ENCODE measurements around the gene AURKA. TPM values are rescaled to one million over a fixed set of nuclear protein-coding genes. Genes with fewer than 3 reads are reported as not detected.

AURKA gene
- polyA plus RNA-seq, 1 donor (not counting 4 experiments of a cell fraction or from before 2014, with no cell fraction given): 36.1 TPM

GRCh38 chr20:56409956-56410355 lies 17.9 kb upstream of the AURKA start:
- FAIRE-seq (no peak), DNase-seq (ENCODE audit: low read depth, low spot score) (no peak)
- Histone ChIP-seq H3K9ac (ENCODE audit: control insufficient read depth, extremely low read depth, insufficient read depth, low read length) (no peak overlapping the region), H3K27me3 (ENCODE audit: control insufficient read depth, extremely low read depth, insufficient read depth, low read length) (no peaks in the 10 kb centered on the region), H3K4me2 (ENCODE audit: control insufficient read depth, extremely low read depth, insufficient read depth, low read depth, low read length) (no peak overlapping the region), H3K4me3 (ENCODE audit: control insufficient read depth in 2 of 3, extremely low read depth in 1 of 3, insufficient read depth in 2 of 3, low read depth in 1 of 3, low read length in 3 of 3) (no peak overlapping the region), H3K36me3 (ENCODE audit: control insufficient read depth in 2 of 2, extremely low read depth in 1 of 2, insufficient read depth in 2 of 2, low read length in 2 of 2) (peaks cover 8 to 13% of the 10 kb centered on the region in 2 experiments), H2AFZ (ENCODE audit: control insufficient read depth, low read length) (no peak overlapping the region), H3K27ac (ENCODE audit: control insufficient read depth, insufficient read depth, low read length) (no peak overlapping the region), H3K79me2 (ENCODE audit: control insufficient read depth, insufficient read depth, low read length) (no peaks in the 10 kb centered on the region), H3K4me1 (ENCODE audit: control insufficient read depth, extremely low read depth, insufficient read depth, low read length) (no peaks in the 10 kb centered on the region), H3K9me3 (ENCODE audit: control insufficient read depth, low read depth, low read length) (no peaks in the 10 kb centered on the region), H3K9me1 (ENCODE audit: control insufficient read depth, extremely low read depth, insufficient read depth, low read length) (no peaks in the 10 kb centered on the region), H4K20me1 (ENCODE audit: control insufficient read depth, extremely low read depth, insufficient read depth, low read length) (no peaks in the 10 kb centered on the region)
- no peak for TF ChIP-seq EZH2 (IDR thresholded peaks at IDR 0.05; ENCODE audit: low read length)
- TF ChIP-seq, protein P1, sequence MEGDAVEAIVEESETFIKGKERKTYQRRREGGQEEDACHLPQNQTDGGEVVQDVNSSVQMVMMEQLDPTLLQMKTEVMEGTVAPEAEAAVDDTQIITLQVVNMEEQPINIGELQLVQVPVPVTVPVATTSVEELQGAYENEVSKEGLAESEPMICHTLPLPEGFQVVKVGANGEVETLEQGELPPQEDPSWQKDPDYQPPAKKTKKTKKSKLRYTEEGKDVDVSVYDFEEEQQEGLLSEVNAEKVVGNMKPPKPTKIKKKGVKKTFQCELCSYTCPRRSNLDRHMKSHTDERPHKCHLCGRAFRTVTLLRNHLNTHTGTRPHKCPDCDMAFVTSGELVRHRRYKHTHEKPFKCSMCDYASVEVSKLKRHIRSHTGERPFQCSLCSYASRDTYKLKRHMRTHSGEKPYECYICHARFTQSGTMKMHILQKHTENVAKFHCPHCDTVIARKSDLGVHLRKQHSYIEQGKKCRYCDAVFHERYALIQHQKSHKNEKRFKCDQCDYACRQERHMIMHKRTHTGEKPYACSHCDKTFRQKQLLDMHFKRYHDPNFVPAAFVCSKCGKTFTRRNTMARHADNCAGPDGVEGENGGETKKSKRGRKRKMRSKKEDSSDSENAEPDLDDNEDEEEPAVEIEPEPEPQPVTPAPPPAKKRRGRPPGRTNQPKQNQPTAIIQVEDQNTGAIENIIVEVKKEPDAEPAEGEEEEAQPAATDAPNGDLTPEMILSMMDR (optimal IDR thresholded peaks at IDR 0.05 in 1 of 3, IDR thresholded peaks at IDR 0.05 in 1 of 3, conservative IDR thresholded peaks at IDR 0.05 in 1 of 3; ENCODE audit: extremely low read depth in 1 of 3, insufficient read depth in 2 of 3, low read length in 3 of 3): no peak
- dilution Hi-C loops (cut with MboI; ENCODE audit: extremely low pct_ligation_motif_present, low sequenced_read_pairs): no loop called here

DNA sequence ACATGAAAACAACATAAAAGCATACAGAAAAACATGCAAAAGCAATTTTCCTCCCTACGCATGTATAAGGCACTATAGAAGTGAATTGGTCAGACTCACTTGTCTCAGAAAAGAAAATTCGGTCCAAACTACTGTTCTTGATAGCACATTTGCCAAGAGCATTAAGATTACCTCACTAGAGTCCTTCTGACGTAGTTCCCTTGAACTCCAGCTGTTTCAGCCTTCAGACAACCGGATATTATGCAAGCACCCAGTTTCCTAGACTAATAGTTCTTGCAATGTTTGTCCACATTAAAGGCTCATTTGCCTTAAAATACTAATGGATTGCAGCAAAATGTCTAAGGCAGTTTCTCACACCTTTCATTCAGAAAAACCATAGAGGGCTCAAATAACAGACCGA lies 17.5 kb upstream of the AURKA start:
- H4K20me1 ChIP-seq (ENCODE audit: control insufficient read depth, extremely low read depth, insufficient read depth, low read length): no peaks in the 10 kb centered on the region
- dilution Hi-C loops (cut with MboI; ENCODE audit: extremely low pct_ligation_motif_present, low sequenced_read_pairs): no loop called here
- H3K27me3 ChIP-seq (ENCODE audit: control insufficient read depth, extremely low read depth, insufficient read depth, low read length): no peaks in the 10 kb centered on the region
- H3K9me3 ChIP-seq (ENCODE audit: control insufficient read depth, low read depth, low read length): no peaks in the 10 kb centered on the region
- DNase-seq (ENCODE audit: low read depth, low spot score): no peak
- no peaks in the 10 kb centered on the region for H3K9me1 ChIP-seq (ENCODE audit: control insufficient read depth, extremely low read depth, insufficient read depth, low read length)
- no peak for FAIRE-seq
- H3K4me1 ChIP-seq (ENCODE audit: control insufficient read depth, extremely low read depth, insufficient read depth, low read length): no peaks in the 10 kb centered on the region
- TF ChIP-seq, protein P1 (optimal IDR thresholded peaks at IDR 0.05 in 1 of 3, IDR thresholded peaks at IDR 0.05 in 1 of 3, conservative IDR thresholded peaks at IDR 0.05 in 1 of 3; ENCODE audit: extremely low read depth in 1 of 3, insufficient read depth in 2 of 3, low read length in 3 of 3): no peak
- no peak for TF ChIP-seq EZH2 (IDR thresholded peaks at IDR 0.05; ENCODE audit: low read length)
- H3K79me2 ChIP-seq (ENCODE audit: control insufficient read depth, insufficient read depth, low read length): no peaks in the 10 kb centered on the region
- no peak overlapping the region for H3K27ac ChIP-seq (ENCODE audit: control insufficient read depth, insufficient read depth, low read length)
- H3K4me2 ChIP-seq (ENCODE audit: control insufficient read depth, extremely low read depth, insufficient read depth, low read depth, low read length): no peak overlapping the region
- H3K9ac ChIP-seq (ENCODE audit: control insufficient read depth, extremely low read depth, insufficient read depth, low read length): no peak overlapping the region
- peaks cover 8 to 13% of the 10 kb centered on the region in 2 experiments for H3K36me3 ChIP-seq (ENCODE audit: control insufficient read depth in 2 of 2, extremely low read depth in 1 of 2, insufficient read depth in 2 of 2, low read length in 2 of 2)
- no peak overlapping the region for H3K4me3 ChIP-seq (ENCODE audit: control insufficient read depth in 2 of 3, extremely low read depth in 1 of 3, insufficient read depth in 2 of 3, low read depth in 1 of 3, low read length in 3 of 3)
- no peak overlapping the region for H2AFZ ChIP-seq (ENCODE audit: control insufficient read depth, low read length)
